K562 treated with DMSO at 1 percent for 4 hours (cell line): ENCODE data around the gene CHD8. TPM values are rescaled to one million over a fixed set of nuclear protein-coding genes. Genes with fewer than 3 reads are reported as not detected.

ENCODE experiments used
- total RNA-seq: library from RNA; unstranded; fragments of 300-600 nt; gene quantifications from 2 replicates; pipeline ENCODE4 v1.2.3, GENCODE V29; 2022; ENCODE audit not compliant: insufficient read depth

Gene CHD8, protein sequence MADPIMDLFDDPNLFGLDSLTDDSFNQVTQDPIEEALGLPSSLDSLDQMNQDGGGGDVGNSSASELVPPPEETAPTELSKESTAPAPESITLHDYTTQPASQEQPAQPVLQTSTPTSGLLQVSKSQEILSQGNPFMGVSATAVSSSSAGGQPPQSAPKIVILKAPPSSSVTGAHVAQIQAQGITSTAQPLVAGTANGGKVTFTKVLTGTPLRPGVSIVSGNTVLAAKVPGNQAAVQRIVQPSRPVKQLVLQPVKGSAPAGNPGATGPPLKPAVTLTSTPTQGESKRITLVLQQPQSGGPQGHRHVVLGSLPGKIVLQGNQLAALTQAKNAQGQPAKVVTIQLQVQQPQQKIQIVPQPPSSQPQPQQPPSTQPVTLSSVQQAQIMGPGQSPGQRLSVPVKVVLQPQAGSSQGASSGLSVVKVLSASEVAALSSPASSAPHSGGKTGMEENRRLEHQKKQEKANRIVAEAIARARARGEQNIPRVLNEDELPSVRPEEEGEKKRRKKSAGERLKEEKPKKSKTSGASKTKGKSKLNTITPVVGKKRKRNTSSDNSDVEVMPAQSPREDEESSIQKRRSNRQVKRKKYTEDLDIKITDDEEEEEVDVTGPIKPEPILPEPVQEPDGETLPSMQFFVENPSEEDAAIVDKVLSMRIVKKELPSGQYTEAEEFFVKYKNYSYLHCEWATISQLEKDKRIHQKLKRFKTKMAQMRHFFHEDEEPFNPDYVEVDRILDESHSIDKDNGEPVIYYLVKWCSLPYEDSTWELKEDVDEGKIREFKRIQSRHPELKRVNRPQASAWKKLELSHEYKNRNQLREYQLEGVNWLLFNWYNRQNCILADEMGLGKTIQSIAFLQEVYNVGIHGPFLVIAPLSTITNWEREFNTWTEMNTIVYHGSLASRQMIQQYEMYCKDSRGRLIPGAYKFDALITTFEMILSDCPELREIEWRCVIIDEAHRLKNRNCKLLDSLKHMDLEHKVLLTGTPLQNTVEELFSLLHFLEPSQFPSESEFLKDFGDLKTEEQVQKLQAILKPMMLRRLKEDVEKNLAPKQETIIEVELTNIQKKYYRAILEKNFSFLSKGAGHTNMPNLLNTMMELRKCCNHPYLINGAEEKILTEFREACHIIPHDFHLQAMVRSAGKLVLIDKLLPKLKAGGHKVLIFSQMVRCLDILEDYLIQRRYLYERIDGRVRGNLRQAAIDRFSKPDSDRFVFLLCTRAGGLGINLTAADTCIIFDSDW (N-terminal part only)
- 24.7 and 28.0 TPM in 2 replicates for total RNA-seq

GRCh38 chr14:21455912-21456667 is at the start of gene CHD8:
TSS of gene CHD8 (minus strand) at chr14:21456123. CDS start at chr14:21431643, 24,480 bp downstream.

GRCh38 chr14:21476925-21477681 is 21.2 kb upstream of the CHD8 start, which contains the start of the genes RAB2B and TOX4:
TSS of gene RAB2B (minus strand) at chr14:21476959. CDS start at chr14:21476872, 87 bp downstream.
TSS of gene TOX4 (plus strand) at chr14:21477195. CDS start at chr14:21477279, 84 bp downstream.

GRCh38 chr14:21383848-21384493 is 72.0 kb downstream of the CHD8 start, which contains the start of gene SUPT16H:
TSS of gene SUPT16H (minus strand) at chr14:21384019. CDS start at chr14:21383927, 92 bp downstream.

Other genes starting within 250 kb of the CHD8 start
- gene HNRNPC, start 186.7 kb downstream of the CHD8 start, total RNA-seq, result 505 and 565 TPM in 2 replicates
- 0.84 and 1.1 TPM in 2 replicates for gene RPGRIP1, start 176.0 kb downstream of the CHD8 start, total RNA-seq
- 38.7 and 39.3 TPM in 2 replicates for gene SUPT16H, start 72.1 kb downstream of the CHD8 start, total RNA-seq
- gene RAB2B, start 20.8 kb upstream of the CHD8 start, total RNA-seq, result 9.7 and 13.2 TPM in 2 replicates
- 18.6 and 19.6 TPM in 2 replicates for gene TOX4, start 21.1 kb upstream of the CHD8 start, total RNA-seq
- gene METTL3, start 55.2 kb upstream of the CHD8 start, total RNA-seq, result 38.4 and 46.2 TPM in 2 replicates
- gene SALL2, start 70.2 kb upstream of the CHD8 start, total RNA-seq, result 7.7 and 15.4 TPM in 2 replicates
- not detected in 2 replicates for gene OR10G3, start 124.0 kb upstream of the CHD8 start, total RNA-seq
- gene OR10G2, start 178.8 kb upstream of the CHD8 start, total RNA-seq, result not detected in 2 replicates
- gene OR4E2, start 197.7 kb upstream of the CHD8 start, total RNA-seq, result not detected in 2 replicates
- gene OR4E1, start 217.7 kb upstream of the CHD8 start, total RNA-seq, result not detected in 2 replicates